NCI-H82 (cell line): ENCODE measurements around the gene TRMT13.

Experiments used
- DNase-seq: peaks from one replicate; lab custom pipeline; 2025; lab: John Stamatoyannopoulos, UW

Gene TRMT13, protein sequence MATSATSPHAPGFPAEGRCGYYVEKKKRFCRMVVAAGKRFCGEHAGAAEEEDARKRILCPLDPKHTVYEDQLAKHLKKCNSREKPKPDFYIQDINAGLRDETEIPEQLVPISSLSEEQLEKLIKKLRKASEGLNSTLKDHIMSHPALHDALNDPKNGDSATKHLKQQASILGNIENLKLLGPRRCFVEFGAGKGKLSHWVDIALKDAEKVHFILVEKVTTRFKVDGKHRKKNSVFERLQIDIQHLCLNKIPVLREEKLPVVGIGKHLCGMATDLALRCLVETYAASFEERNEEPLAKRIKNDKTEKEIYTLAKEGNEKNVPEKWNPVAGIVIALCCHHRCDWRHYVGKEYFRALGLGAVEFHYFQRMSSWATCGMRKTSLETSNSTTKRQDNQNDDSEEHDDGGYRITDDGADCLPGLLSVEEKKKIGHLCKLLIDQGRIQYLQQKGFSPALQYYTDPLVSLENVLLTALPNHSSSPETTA

DNA sequence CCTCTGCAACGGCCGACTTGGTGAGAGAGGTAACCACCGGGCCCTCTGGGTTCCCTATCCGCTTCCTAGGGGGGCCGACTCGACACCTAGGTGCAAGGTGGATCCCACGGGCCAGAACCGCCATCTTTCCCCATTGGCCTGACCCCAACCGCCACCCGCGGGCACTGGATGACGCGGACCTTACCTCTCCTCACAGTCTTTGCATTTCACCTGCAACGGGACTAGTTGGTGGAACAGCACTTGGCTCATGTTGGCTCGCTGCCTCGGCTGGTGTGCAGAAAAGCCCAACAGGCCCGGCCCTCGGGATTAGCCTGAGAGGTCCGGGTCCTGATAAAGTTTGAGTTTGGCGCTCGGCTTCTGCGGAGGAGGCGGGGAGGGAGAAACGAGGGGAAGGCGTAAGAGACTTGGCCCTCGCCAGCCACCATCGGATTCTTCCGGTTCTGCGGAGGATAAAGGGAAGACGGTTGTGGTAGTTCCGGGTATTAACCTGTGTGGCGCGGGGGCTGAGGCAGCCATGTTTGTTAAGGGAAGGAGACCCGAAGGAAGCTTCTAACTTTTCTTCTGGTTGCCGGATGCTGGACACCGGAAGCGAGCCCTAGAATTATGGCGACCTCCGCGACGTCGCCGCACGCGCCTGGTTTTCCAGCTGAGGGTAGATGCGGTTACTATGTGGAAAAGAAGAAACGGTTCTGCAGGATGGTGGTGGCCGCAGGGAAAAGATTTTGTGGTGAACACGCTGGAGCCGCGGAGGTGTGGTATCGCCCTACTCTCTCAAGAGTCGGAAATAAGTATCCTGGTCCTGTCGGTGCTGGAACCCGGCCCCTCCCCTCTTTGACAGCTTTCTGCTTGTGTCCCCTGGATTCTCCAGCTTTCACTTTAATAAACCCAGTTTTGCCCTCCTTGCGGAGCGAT is at the start of gene TRMT13, which contains the start of gene SASS6:
TSS of gene TRMT13 (plus strand) at position 598 of the 912 bp plus-strand sequence. CDS start at position 604, 6 bp downstream.
TSS of gene SASS6 (minus strand) at position 365 of the 912 bp plus-strand sequence. CDS start at position 249, 116 bp downstream.
- peak; percentile 99 for DNase-seq

- DNase-seq: no peak
Observed at GRCh38 chr1:100087396-100087795, 45.6 kb upstream of the TRMT13 start.

GRCh38 chr1:100089082-100089481 is 43.9 kb upstream of the TRMT13 start:
- no peak for DNase-seq

DNA sequence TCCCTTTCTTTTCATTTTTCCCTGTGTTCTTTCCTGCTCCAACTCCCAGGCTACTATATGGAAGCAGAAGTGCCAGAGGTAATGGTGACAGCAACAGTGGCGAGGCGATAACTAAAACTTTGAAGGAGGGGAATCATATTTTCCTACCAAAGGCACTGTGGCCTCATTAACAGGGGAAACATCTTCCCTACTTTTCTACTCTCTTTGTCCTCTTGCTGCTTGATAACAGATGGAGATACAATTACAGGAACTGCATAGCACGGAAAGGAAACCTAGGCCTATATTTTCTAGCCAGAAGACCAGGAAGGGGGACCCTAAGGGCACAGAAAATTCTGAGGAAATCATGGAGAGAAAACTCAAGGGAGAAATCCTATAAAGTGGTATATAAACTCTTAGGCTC is 42.5 kb upstream of the TRMT13 start:
- DNase-seq: no peak

GRCh38 chr1:100100202-100100601 is 32.8 kb upstream of the TRMT13 start:
- no peak for DNase-seq

DNA sequence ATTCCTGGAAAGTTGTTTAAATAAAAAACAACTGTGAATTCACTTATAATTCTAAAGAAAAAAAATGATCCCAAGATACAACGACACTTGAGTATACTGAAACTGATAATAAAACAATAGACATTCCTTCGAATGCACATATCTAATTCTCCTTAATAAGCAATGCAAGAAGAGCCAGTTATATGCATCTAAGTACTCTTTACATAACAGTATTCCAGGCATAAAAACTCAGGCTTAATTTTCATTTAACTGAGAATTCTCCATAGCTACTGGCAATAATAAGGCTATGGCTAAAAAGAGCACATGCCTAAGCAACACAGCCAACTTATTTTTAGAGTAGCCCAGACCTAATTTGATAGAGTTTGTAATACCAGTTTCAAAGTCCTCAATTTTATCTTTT is 31.4 kb upstream of the TRMT13 start:
- no peak for DNase-seq

- no peak for DNase-seq
Observed at GRCh38 chr1:100107696-100108095, 25.3 kb upstream of the TRMT13 start.

- DNase-seq: no peak
Observed at GRCh38 chr1:100109554-100110066, 23.4 kb upstream of the TRMT13 start.

DNA sequence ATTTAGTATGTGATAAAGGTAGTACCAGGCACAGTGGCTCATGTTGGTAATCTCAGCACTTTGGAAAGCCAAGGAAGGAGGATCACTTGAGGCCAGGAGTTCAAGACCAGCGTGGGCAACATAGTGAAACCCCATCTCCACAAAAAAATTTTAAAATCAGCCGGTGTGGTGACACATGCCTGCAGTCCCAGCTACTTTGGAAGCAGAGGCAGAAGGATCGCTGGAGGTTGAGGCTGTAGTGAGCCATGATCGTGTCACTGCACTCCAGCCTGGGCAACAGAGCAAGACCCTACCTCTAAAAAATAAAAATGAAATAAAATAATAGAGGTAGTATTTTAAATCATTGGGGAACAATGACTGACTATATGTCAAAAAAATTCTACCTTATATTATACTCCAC is 17.4 kb upstream of the TRMT13 start:
- no peak for DNase-seq

- DNase-seq: no peak
Observed at GRCh38 chr1:100122177-100122576, 10.8 kb upstream of the TRMT13 start.

DNA sequence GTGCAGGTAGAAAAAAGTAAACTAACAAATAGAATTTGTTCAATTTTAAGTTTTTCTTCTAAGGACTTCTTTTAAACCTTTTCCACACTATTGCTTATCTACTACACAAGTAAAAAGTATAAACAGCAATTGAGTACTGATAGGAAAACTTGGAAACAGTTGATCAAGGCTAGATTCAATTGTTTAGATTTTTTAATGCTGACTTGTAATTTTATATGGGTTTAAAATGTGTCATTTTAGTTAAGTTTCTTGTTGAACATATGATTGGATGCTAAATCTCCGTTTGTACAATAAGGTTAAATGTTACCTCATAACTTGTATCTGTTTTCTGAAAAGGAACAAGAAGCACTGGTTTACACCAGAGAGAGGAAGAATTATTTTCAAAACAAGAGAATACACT is 5.7 kb upstream of the TRMT13 start:
- DNase-seq: no peak

DNA sequence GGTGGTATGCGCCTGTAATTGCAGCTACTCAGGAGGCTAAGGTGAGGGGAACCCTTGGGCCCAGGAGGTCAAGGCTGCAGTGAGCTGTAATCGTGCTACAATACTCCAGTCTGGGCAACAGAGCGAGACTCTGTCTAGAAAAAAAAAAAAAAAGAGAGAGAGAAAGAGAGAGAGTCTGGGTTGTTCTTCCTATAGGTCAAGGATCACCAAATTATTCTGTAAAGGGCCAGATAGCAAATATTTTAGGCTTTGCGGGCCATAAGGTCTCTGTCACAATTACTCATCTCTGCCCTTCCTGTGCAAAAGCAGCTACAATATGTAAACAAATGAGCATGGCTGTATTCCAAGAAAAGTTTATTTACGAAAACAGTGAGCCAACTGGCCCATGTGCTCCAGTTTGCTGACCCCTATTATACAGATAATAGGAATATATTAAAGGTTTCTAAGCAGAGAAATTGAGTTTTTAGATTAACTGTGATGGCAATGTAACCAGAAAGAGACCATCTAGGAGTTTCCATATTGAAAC is 2.3 kb upstream of the TRMT13 start:
- no peak for DNase-seq

DNA sequence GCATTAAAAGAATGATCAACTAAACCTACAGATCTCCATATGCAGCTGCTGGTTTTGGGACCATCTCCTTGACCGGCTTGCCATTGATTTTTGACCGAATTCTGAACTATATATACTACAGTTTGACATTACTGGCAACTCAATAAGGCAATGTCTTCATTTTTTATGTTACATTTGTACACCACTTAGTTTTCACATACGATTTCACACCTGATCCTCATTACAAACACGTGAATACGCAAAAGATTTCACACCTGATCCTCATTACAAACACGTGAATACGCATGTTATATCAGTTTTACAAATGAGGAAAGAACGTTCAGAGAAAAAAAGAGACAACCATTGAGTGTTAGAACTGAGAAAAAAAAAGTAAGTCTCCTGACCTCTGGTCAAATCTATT is 1.3 kb upstream of the TRMT13 start:
- no peak for DNase-seq

DNA sequence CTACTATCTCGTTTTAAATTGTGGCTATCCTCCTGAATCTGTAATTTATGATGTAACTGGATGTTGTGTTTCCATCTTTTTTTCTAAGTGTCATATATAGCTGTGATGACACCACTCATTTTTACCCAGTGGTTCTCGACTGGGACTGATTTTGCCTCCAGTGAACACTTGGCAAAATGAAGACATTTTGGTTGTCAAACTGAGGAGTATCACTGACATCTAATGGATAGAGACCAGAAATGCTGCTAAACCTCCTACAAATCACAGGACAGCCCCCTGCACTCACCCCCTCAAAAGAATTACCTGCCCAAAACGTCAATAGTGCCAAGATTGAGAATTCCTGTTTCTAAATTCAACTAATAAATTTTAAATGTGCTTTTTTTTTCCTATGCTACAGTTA is 1.9 kb downstream of the TRMT13 start:
- no peak for DNase-seq

- DNase-seq: no peak
Observed at GRCh38 chr1:100137602-100138001, 4.6 kb downstream of the TRMT13 start.

DNA sequence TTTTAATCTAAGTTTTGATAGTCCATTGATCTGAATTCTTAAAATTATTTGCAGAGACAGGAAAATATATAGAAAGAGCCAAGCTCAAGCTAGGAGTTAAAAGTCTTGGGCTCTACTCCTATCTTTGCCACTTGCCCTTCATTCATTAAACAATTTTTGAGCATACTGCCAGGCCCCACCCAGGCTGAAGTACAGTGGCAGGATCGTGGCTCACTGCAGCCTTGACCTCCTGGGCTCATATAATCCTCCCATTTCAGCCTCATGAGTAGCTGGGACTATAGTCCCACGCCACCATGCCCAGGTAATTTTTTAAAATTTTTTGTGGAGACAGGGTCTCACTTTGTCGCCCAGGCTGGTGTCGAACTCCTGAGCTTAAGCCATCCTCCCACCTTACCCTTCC is 8.2 kb downstream of the TRMT13 start:
- no peak for DNase-seq

- no peak for DNase-seq
Observed at GRCh38 chr1:100142343-100142742, 9.4 kb downstream of the TRMT13 start.

- DNase-seq: no peak
Observed at GRCh38 chr1:100145116-100145515, 12.2 kb downstream of the TRMT13 start.

DNA sequence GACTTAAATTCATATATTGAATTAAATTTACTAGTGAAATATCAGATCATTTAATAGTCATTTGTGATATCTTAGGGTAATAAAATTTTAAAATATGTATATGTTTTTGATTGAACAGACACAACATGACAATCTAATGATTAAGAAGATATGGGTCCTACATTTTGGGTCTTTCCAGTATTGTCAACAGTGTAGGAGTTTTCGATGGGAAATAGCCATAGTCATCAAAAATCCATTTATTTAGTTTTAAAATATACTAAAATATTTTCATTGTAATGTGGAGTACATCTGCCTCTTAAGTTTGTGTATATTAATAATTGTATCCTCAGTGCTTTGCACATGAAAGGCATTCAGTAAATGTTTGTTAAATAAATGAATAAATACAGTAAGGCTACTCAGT is 14.0 kb downstream of the TRMT13 start:
- no peak for DNase-seq

- no peak for DNase-seq
Observed at GRCh38 chr1:100147875-100148274, 14.9 kb downstream of the TRMT13 start.

DNA sequence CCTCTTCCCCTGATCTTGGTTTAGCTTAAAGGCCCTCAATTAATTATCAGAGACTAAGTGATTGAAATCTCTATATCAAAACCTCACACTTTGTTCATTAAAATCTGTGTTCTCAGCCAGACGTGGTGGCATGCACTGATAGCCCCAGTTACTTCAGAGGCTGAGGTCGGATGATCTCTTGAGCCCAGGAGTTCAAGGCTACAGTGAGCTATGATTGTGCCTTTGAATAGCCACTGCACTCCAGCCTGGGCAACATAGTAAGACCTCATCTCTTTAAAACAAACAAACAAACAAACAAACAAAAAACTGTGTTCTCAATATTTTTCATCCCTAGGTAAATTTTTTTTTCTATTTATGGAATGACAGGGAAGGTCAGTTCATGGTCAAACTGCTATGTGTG is 18.7 kb downstream of the TRMT13 start:
- no peak for DNase-seq

DNA sequence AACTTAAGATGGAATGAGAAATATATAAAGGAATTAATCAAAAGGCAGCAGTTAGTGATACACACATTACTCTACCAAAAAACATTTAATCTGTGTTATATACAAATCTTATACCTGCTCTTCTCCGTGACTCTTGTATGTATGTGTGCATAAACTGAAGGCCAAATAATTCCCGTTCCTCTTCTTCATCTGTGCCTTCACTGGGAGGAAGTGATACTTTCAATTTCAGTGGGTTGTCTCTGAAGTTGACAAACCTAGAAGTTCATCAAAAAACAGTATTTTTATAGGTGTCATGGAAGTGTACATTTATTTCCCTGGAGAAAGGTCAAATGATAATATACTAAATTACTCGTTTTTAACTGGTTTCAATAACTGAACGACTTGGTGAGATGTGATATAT is 19.3 kb downstream of the TRMT13 start:
- DNase-seq: no peak
